HepG2 (cell line): ENCODE results near the gene GLDN. TPM values are rescaled to one million over a fixed set of nuclear protein-coding genes. Genes with fewer than 3 reads are reported as not detected.

ENCODE experiments used
- ATAC-seq: fragments of 200-7000 bp; cut with Tn5 transposase; 3 replicates; pipeline ENCODE4 v1.9.1; 2020; ENCODE audit warnings: mild to moderate bottlenecking, moderate library complexity
- BruUV-seq: library from RNA; stranded (reverse); fragments of 400-500 nt; replicated peaks from 2 replicates; lab custom pipeline; 2021; lab: Mats Ljungman, UMichigan
- CTCF ChIA-PET: fragments of 300-600 bp; formaldehyde crosslinking; extraction: SDS; loops from one replicate; lab custom pipeline; 2021; ENCODE audit warnings: low total read pairs, inconsistent platforms, low intra/inter-chr PET ratio; lab: Yijun Ruan, JAX
- POLR2A ChIA-PET: fragments of 350-600 bp; sonication (Branson Sonifier 250); formaldehyde crosslinking; loops from one replicate; lab custom pipeline; 2020; ENCODE audit warnings: antibody characterized with exemption, inconsistent platforms; lab: Yijun Ruan, JAX
- DNase-seq: peaks from one replicate; pipeline ENCODE4 v3.0.0-alpha.2; 2015; ENCODE audit warnings: low spot score
- FAIRE-seq: peaks from 3 replicates; lab custom pipeline; 2011; peaks lifted over from hg19 to GRCh38; lab: Jason Lieb, UNC
- H2AFZ ChIP-seq: one replicate; pipeline ENCODE4 v1.6.1; 2011; ENCODE audit warnings: low read length, inconsistent platforms
- H3K27ac ChIP-seq: fragments of 300-600 bp; 3 replicates; pipeline ENCODE4 v1.8.0; 2011; ENCODE audit warnings: mixed run types, mild to moderate bottlenecking, mixed read lengths, low read length, inconsistent platforms; ENCODE audit not compliant: insufficient read depth; ENCODE audit errors: extremely low read length
- H3K27me3 ChIP-seq, 2 experiments: fragments of 200-600 bp in 1 of 2; 2 replicates in 1 of 2; 3 replicates in 1 of 2; pipeline versions ENCODE4 v1.6.0 to v1.8.0; 2011; ENCODE audit warnings: low read length in 2 of 2, mild to moderate bottlenecking in 2 of 2, moderate library complexity in 2 of 2, inconsistent platforms in 1 of 2; ENCODE audit not compliant: insufficient read depth in 2 of 2, control insufficient read depth in 1 of 2
- H3K36me3 ChIP-seq, 2 experiments: fragments of 200-600 bp in 1 of 2; replicated peaks in 1 of 2; 2 replicates in 1 of 2; 3 replicates in 1 of 2; pipeline versions ENCODE4 v1.5.1 to v1.8.0; 2011; ENCODE audit warnings: low read length in 2 of 2, inconsistent platforms in 1 of 2; ENCODE audit not compliant: insufficient read depth in 2 of 2, control insufficient read depth in 1 of 2
- H3K4me1 ChIP-seq: 2 replicates; pipeline ENCODE4 v1.5.1; 2012; ENCODE audit warnings: low read length, inconsistent platforms; ENCODE audit not compliant: insufficient read depth
- H3K4me2 ChIP-seq: 2 replicates; pipeline ENCODE4 v1.6.0; 2011; ENCODE audit warnings: low read depth, low read length, inconsistent platforms
- H3K4me3 ChIP-seq, 3 experiments: fragments of 200-600 bp in 1 of 3; sonication (generic), shearing (Covaris generic) in 1 of 3; replicated peaks in 1 of 3; 2 replicates each; pipeline ENCODE4 v1.5.1; 2011 to 2016; ENCODE audit warnings: low read length in 3 of 3, inconsistent platforms in 2 of 3, low read depth in 2 of 3, mild to moderate bottlenecking in 2 of 3, control low read depth in 1 of 3, mixed read lengths in 1 of 3; ENCODE audit not compliant: insufficient read depth in 1 of 3
- H3K79me2 ChIP-seq: one replicate; pipeline ENCODE4 v1.6.1; 2011; ENCODE audit warnings: low read length, inconsistent platforms; ENCODE audit not compliant: insufficient read depth
- H3K9ac ChIP-seq: 2 replicates; pipeline ENCODE4 v1.6.0; 2011; ENCODE audit warnings: mild to moderate bottlenecking, low read depth, low read length, inconsistent platforms; ENCODE audit not compliant: insufficient read depth
- H3K9me3 ChIP-seq: 2 replicates; pipeline ENCODE4 v1.5.1; 2012; ENCODE audit warnings: mild to moderate bottlenecking, low read length
- H4K20me1 ChIP-seq: 2 replicates; pipeline ENCODE4 v1.6.0; 2011; ENCODE audit warnings: inconsistent platforms, mild to moderate bottlenecking, low read length, moderate library complexity; ENCODE audit not compliant: insufficient read depth
- HNRNPL ChIP-seq: fragments of 200-400 bp; formaldehyde crosslinking; IDR thresholded peaks from 2 replicates; pipeline ENCODE4 v1.6.1; 2017; ENCODE audit warnings: mild to moderate bottlenecking, low read depth, low read length
- KLF16 ChIP-seq, 2 experiments: sonication (generic) in 1 of 2; formaldehyde crosslinking in 1 of 2; IDR thresholded peaks; 2 replicates each; pipeline versions ENCODE4 v1.6.1 to v1.8.0; 2016 to 2023; ENCODE audit warnings: missing genetic modification reagents in 2 of 2, missing compliant biosample characterization in 1 of 2
- KLF9 ChIP-seq: IDR thresholded peaks from 2 replicates; pipeline ENCODE4 v1.6.1; 2016; ENCODE audit warnings: low read depth
- POLR2AphosphoS5 ChIP-seq: IDR thresholded peaks from 2 replicates; pipeline ENCODE4 v1.6.1; 2012; ENCODE audit warnings: low read depth, low read length
- TIGD3 ChIP-seq: sonication (generic); formaldehyde crosslinking; IDR thresholded peaks from 2 replicates; pipeline ENCODE4 v1.5.1; 2020; ENCODE audit warnings: mild to moderate bottlenecking, missing genetic modification reagents, borderline replicate concordance
- ZC3H13 ChIP-seq: sonication (generic); formaldehyde crosslinking; IDR thresholded peaks from 2 replicates; pipeline ENCODE4 v1.8.1; 2023; ENCODE audit warnings: mild to moderate bottlenecking, missing genetic modification reagents, moderate library complexity
- ZFP36 ChIP-seq: fragments of 150-350 bp; IDR thresholded peaks from 2 replicates; pipeline ENCODE4 v1.6.1; 2018; ENCODE audit warnings: borderline replicate concordance, low read length, low read depth; ENCODE audit not compliant: partially characterized antibody
- ZNF17 ChIP-seq: sonication (generic); formaldehyde crosslinking; IDR thresholded peaks from 2 replicates; pipeline ENCODE4 v1.5.0; 2020; ENCODE audit warnings: mild to moderate bottlenecking, missing genetic modification reagents
- ZNF432 ChIP-seq: sonication (generic); formaldehyde crosslinking; IDR thresholded peaks from 2 replicates; pipeline ENCODE4 v1.5.0; 2020; ENCODE audit warnings: missing genetic modification reagents, mild to moderate bottlenecking, borderline replicate concordance
- WGBS: methylation state at CpG from one replicate; pipeline ENCODE4 v1.1.6; 2017; ENCODE audit warnings: low lambda C conversion rate; 5-methylcytosine and 5-hydroxymethylcytosine counted together
- in situ Hi-C: cut with HindIII; loops from 2 replicates; pipeline ENCODE4 v1.10.0; 2017; ENCODE audit warnings: low pct_unique_long_range_greater_than_20kb; ENCODE audit not compliant: extremely low pct_ligation_motif_present
- intact Hi-C: fragments of 100-400 bp; cut with micrococcal nuclease; formaldehyde crosslinking; loops from one replicate; pipeline ENCODE4 v1.10.0; 2022; ENCODE audit not compliant: unreplicated experiment
- polyA plus RNA-seq, 8 experiments: library from polyadenylated mRNA; depleted of rRNA in 3 of 8; stranded (reverse) in 7 of 8; unstranded in 1 of 8; fragments of >200 nt; fragmentation: Illumina TruSeq in 4 of 8; extraction: Trizol in 4 of 8; gene quantifications; 2 replicates each; pipeline versions ENCODE4 v1.2.1 to v1.2.3, GENCODE V29; 2011 to 2016; ENCODE audit warnings: low read depth in 4 of 8, missing spikeins in 1 of 8, mixed read lengths in 1 of 8; ENCODE audit not compliant: insufficient read depth in 1 of 8
- total RNA-seq, 5 experiments: library from RNA; depleted of rRNA; stranded (reverse); fragments of >200 nt; fragmentation: Illumina TruSeq; extraction: Trizol; gene quantifications; 2 replicates each; pipeline ENCODE4 v1.2.3, GENCODE V29; 2016; ENCODE audit warnings: low read depth in 1 of 5
- TF ChIP-seq, protein P1 (sequence below): sonication (generic); formaldehyde crosslinking; IDR thresholded peaks from 2 replicates; pipeline ENCODE4 v1.4.0; 2020; ENCODE audit warnings: mild to moderate bottlenecking, low read depth, missing genetic modification reagents

GLDN gene
- total and polyA plus RNA-seq, 2 of the 13 experiments (the other 11 are each of a cell fraction or from before 2014, with no cell fraction given): 0.86 to 1.0 TPM

- no peaks in the 10 kb centered on the region for H3K27me3 ChIP-seq
- no peaks in the 10 kb centered on the region for H3K36me3 ChIP-seq
- no peaks in the 10 kb centered on the region for H3K9me3 ChIP-seq
- H4K20me1 ChIP-seq: no peaks in the 10 kb centered on the region
- H2AFZ ChIP-seq: no peak overlapping the region
- H3K4me3 ChIP-seq: peak overlapping the region in 1 of 3 experiments; percentile 9; a peak in 1 of 6 replicates
- TF ChIP-seq ZNF17 (no peak), ZNF432 (no peak), POLR2AphosphoS5 (no peak), KLF16 (CRISPR knock-in tag; IDR thresholded peaks at IDR 0.05) (no peak), HNRNPL (no peak), TIGD3 (CRISPR knock-in tag) (no peak), ZFP36 (no peak), ZC3H13 (CRISPR knock-in tag) (no peak), KLF9 (CRISPR knock-in tag) (no peak)
- TF ChIP-seq, protein P1, sequence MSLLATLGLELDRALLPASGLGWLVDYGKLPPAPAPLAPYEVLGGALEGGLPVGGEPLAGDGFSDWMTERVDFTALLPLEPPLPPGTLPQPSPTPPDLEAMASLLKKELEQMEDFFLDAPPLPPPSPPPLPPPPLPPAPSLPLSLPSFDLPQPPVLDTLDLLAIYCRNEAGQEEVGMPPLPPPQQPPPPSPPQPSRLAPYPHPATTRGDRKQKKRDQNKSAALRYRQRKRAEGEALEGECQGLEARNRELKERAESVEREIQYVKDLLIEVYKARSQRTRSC: no peak
- H3K4me1 ChIP-seq: peaks cover 87% of the 10 kb centered on the region
- H3K9ac ChIP-seq: peak overlapping the region; percentile 7; the same call in 1 of the 2 replicates
- POLR2A ChIA-PET: no interaction called here
- H3K4me2 ChIP-seq: peak overlapping the region; percentile 76; the same call in 1 of the 2 replicates
- DNase-seq (no peak), FAIRE-seq (no peak), ATAC-seq (no peak)
- H3K27ac ChIP-seq: peak overlapping the region; percentile 91
- no TSS peak for BruUV-seq
- CTCF ChIA-PET: no interaction called here
- in situ Hi-C loops: no loop called here
- intact Hi-C loops: no loop called here
- no peaks in the 10 kb centered on the region for H3K79me2 ChIP-seq
- 89% methylated on average over 1 of the region's 1 CpG for WGBS
Measured at GRCh38 chr15:51316636-51317035, 24.8 kb upstream of the GLDN start.
